Thyroid gland (tissue), 4 donors: ENCODE measurements around the gene ST7L.

ENCODE experiments used
- POLR2A ChIP-seq, 2 donors: fragments of 450-650 bp; IDR thresholded peaks; one replicate each; pipeline ENCODE4 v1.6.1; 2017; ENCODE audit warnings: antibody characterized with exemption in 2 of 2, mild to moderate bottlenecking in 2 of 2, moderate library complexity in 1 of 2
- TF ChIP-seq, protein P1 (sequence below), 6 experiments: fragments of 200-600 bp in 3 of 6; fragments of 450-650 bp in 3 of 6; sonication (generic) in 3 of 6; IDR thresholded peaks; one replicate each; pipeline ENCODE4 v1.5.1; 2016 to 2019; ENCODE audit warnings: antibody characterized with exemption in 6 of 6, mild to moderate bottlenecking in 2 of 6, inconsistent platforms in 1 of 6, moderate library complexity in 1 of 6

DNA sequence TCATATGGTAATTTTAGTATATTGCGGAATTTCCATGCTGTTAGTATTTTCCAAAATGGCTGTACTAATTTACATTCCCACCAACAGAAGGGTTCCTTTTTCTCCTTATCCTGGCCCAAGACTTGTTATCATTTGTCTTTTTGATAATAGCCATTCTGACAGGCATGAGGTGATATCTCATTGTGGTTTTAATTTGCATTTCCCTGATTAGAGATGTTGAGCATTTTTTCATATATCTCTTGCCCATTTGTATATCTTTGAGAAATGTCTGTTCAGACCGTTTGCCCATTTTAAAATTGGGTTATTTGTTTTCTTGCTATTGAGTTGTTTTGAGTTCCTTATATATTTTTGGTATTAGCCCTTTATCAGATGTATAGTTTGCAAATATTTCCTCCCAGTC lies 14.7 kb upstream of the ST7L start:
- TF ChIP-seq, protein P1, sequence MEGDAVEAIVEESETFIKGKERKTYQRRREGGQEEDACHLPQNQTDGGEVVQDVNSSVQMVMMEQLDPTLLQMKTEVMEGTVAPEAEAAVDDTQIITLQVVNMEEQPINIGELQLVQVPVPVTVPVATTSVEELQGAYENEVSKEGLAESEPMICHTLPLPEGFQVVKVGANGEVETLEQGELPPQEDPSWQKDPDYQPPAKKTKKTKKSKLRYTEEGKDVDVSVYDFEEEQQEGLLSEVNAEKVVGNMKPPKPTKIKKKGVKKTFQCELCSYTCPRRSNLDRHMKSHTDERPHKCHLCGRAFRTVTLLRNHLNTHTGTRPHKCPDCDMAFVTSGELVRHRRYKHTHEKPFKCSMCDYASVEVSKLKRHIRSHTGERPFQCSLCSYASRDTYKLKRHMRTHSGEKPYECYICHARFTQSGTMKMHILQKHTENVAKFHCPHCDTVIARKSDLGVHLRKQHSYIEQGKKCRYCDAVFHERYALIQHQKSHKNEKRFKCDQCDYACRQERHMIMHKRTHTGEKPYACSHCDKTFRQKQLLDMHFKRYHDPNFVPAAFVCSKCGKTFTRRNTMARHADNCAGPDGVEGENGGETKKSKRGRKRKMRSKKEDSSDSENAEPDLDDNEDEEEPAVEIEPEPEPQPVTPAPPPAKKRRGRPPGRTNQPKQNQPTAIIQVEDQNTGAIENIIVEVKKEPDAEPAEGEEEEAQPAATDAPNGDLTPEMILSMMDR (IDR thresholded peaks at IDR 0.05): no peak
- TF ChIP-seq POLR2A (IDR thresholded peaks at IDR 0.05): no peak
